GM12801 (cell line): ENCODE data around the gene IGF1R.

ENCODE experiments used
- CTCF ChIP-seq: IDR thresholded peaks from one replicate; pipeline ENCODE4 v1.5.1; 2011; ENCODE audit warnings: control low read depth; ENCODE audit not compliant: insufficient read length; ENCODE audit errors: extremely low read depth

Gene IGF1R

GRCh38 chr15:98817745-98818144, 169.4 kb downstream of the IGF1R start:
- no peak for TF ChIP-seq CTCF

DNA sequence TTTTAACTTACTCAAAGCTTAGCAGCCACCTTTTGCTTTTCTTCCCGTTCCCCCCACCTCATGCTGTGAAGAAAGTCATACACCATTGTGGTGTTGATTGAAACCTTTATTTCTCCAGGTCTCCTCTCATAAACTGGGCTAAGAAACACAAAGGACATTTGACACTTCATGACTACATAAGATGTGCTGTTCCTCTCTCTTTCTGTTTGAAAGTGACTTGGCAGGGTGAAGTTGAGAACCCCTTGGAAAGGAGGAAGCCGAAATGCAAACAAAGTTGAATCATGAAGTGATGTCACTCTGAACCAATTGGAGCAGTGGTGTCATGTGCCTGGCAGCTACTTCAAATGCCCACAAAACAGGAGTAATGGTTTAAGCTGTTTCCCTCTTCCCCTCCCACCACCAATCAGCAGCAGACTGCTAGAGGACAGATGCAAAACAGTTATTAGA, 174.7 kb downstream of the IGF1R start:
- no peak for TF ChIP-seq CTCF

DNA sequence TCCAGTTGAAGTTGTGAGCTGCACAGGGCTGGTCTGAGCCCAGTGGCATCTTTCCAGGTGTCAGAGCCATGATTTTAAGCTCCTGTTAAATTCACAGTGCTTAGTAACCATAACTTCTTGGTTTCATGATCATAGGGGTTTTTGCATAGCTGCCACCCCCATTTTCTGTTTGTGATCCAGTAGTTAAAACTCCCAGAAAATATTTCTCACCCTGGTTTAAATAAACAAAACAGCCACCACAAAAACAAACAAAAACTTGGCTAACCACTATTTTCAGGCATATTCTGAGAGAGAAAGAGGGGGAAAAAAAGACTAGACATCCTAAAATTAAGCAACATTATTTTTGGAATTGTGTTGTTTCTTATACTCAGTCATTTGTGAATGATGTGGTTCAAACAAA, 175.3 kb downstream of the IGF1R start:
- no peak for TF ChIP-seq CTCF

DNA sequence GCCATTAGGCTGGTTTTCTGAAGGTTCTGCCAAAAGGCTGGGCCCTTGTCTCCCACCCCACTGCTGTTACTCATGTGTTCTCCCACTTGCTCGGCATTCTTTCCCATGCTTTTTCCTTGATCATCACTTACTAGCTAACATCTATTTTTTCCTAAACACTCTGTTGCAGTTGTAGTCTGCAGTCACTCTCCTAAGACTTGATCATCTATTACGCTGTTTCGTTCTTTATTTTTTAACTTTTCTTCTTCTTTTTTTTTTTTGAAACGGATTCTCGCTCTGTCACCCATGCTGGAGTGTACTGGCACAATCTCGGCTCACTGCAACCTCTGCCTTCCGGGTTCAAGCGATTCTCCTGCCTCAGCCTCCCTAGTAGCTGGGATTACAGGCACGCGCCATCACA, 176.3 kb downstream of the IGF1R start:
- no peak for TF ChIP-seq CTCF

GRCh38 chr15:98826658-98827057, 178.3 kb downstream of the IGF1R start:
- TF ChIP-seq CTCF = no peak

GRCh38 chr15:98827217-98827616, 178.9 kb downstream of the IGF1R start:
- no peak for TF ChIP-seq CTCF

- TF ChIP-seq CTCF = no peak
These were observed 181.8 kb downstream of the IGF1R start for GRCh38 chr15:98830034-98830634.
